ENCODE measurements around the gene SLC17A4.

The SLC17A4 gene

GRCh38 chr6:25830458-25830857 lies 75.9 kb downstream of the SLC17A4 start:
- peaks cover 16% of the 10 kb centered on the region for H3K27me3 Mint-ChIP-seq
- no peak overlapping the region for H3K4me3 Mint-ChIP-seq
- H3K27ac Mint-ChIP-seq: no peak overlapping the region
- peaks cover 10% of the 10 kb centered on the region for H3K9me3 Mint-ChIP-seq
- H3K36me3 Mint-ChIP-seq: peaks cover 2% of the 10 kb centered on the region
- H3K4me1 Mint-ChIP-seq: no peaks in the 10 kb centered on the region

Measured in activated naive CD4-positive, alpha-beta T cell treated with anti-CD3 and anti-CD28 coated beads, Interleukin-2, amount 50 U/mL, for 24 hours (primary cell).